Stimulated activated memory B cell treated with anti-CD40 and anti-IgM and Interleukin-4, amounts not matched to agents 10 μg/mL and 1 μg/mL and 100 μg/mL, for 72 hours (primary cell): ENCODE results near the gene TPPP3.
"Not testable (repeated sequence)": the region's sequence is repeated elsewhere in the genome, so short reads cannot be mapped to it uniquely, and the experiment has no call there.

ENCODE experiments used
- ATAC-seq: fragments of 150-1000 bp; cut with Tn5 transposase; 2 replicates; pipeline ENCODE4 v1.10.0; 2021
- H3K27ac Mint-ChIP-seq: one replicate; pipeline ENCODE4 v1.8.0; 2022; ENCODE audit warnings: mild to moderate bottlenecking, mixed read lengths
- H3K27me3 Mint-ChIP-seq: one replicate; pipeline ENCODE4 v1.8.0; 2022; ENCODE audit warnings: mixed read lengths
- H3K36me3 Mint-ChIP-seq: one replicate; pipeline ENCODE4 v1.8.0; 2022; ENCODE audit warnings: mixed read lengths
- H3K4me1 Mint-ChIP-seq: one replicate; pipeline ENCODE4 v1.8.0; 2022; ENCODE audit warnings: mixed read lengths
- H3K4me3 Mint-ChIP-seq: one replicate; pipeline ENCODE4 v1.8.0; 2022; ENCODE audit warnings: mild to moderate bottlenecking, moderate library complexity, mixed read lengths
- H3K9me3 Mint-ChIP-seq: one replicate; pipeline ENCODE4 v1.8.0; 2022; ENCODE audit warnings: mixed read lengths

The TPPP3 gene

GRCh38 chr16:67391424-67392300, 1.6 kb downstream of the TPPP3 start:
- peaks cover 35% of the 10 kb centered on the region for H3K4me1 Mint-ChIP-seq
- ATAC-seq = no peak
- no peak overlapping the region for H3K27ac Mint-ChIP-seq
- H3K4me3 Mint-ChIP-seq = no peak overlapping the region
- H3K36me3 Mint-ChIP-seq = no peaks in the 10 kb centered on the region
- H3K9me3 Mint-ChIP-seq = no peaks in the 10 kb centered on the region
- H3K27me3 Mint-ChIP-seq = peaks cover 52% of the 10 kb centered on the region

DNA sequence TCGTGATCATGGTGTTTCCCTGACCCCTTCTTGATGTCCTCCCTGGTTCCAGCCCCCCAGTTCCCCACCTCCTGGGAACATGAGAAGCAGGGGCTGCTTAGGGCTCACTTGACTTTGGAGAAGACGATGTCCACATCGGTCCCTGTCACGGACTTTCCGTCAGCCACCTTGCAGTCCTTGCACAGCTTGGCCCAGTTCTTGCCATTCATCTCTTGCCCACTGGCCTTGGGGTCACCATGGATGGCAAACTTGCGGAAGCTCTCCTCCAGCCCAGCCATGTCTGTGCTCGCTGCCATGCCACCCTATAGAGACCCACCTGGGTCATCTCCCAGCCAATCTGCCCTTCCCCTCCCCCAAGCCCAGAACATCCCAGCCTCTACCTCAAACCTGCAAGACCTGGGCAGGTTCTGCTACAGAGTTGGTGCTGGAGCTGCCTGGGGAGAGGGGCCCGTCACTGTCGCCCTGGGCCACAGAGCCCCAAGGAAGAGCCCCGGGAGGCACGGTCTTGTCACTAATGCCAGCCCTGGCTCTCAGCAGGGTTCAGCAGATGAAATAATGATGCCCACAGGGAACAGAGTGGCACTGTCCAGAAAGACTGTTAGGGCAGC, 2.4 kb downstream of the TPPP3 start:
- no peak overlapping the region for H3K27ac Mint-ChIP-seq
- no peak overlapping the region for H3K4me3 Mint-ChIP-seq
- no peaks in the 10 kb centered on the region for H3K36me3 Mint-ChIP-seq
- peaks cover 45% of the 10 kb centered on the region for H3K27me3 Mint-ChIP-seq
- no peak for ATAC-seq
- H3K4me1 Mint-ChIP-seq = peaks cover 35% of the 10 kb centered on the region
- no peaks in the 10 kb centered on the region for H3K9me3 Mint-ChIP-seq

DNA sequence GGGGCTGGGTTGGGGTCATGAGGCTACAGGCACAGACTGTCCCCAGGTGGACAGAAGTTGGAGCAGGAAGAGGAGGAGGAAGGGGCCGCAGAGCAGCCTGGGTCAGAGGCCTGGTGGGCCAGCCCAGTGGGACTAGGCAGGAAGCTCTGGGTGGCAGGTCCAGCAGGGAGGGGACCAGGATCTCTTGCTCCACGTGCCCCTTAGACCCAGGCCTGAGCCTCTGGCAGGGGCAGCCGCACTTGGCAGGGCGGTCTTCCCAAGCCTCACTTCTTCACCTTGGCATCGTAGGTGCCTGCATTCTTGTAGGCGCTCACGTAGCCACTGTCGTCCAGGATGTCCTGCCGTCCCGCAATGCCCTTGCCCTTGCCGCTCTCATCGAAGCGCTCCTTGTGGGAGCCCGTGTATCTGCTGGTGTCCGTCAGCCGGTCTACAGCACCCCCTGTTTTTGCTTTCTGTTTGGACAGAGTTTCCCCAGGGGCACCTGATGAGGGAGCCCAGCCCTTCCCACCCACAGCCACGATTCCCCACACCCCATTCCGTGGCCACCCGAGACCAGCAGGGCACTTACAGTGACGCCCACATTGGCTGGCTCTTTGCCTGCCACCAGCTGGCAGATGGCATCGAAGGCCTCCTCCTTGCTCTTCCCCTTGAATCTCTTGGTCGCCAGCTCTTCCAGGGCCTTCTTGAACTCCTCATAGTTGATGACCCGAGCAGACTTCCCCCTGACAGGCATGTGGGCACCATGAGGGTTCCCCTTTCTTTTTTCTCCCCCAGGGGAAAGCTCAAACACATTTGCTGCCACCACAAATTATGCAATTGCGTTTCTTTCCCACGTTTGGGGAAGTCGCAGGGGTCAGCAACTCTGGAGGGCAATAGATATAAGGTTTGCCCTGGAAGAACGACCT, 3.1 kb downstream of the TPPP3 start:
- no peak for ATAC-seq
- no peak overlapping the region for H3K27ac Mint-ChIP-seq
- peaks cover 37% of the 10 kb centered on the region for H3K27me3 Mint-ChIP-seq
- no peaks in the 10 kb centered on the region for H3K9me3 Mint-ChIP-seq
- no peak overlapping the region for H3K4me3 Mint-ChIP-seq
- H3K36me3 Mint-ChIP-seq = no peaks in the 10 kb centered on the region
- peaks cover 29% of the 10 kb centered on the region for H3K4me1 Mint-ChIP-seq

DNA sequence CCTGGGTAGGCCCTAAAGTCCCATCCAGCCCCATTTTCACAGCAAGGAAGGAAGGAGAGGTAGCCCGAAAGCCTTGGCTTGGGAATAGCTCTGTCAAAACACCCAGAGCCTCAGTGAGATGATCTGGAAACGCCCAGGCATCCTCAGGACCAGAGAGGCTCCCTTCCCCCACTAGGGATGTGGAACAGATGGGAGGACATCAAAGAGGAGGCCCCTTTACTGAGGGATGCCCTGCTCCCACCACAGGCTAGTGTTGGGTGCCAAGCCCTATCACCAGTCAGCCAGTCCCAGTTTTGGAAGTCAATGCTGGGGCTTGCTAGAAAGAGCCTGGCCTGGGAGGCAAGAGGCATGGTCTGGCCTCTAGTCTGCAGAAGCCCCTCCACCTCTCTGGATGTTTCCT, 4.7 kb downstream of the TPPP3 start:
- peaks cover 17% of the 10 kb centered on the region for H3K4me1 Mint-ChIP-seq
- no peak overlapping the region for H3K4me3 Mint-ChIP-seq
- no peak overlapping the region for H3K27ac Mint-ChIP-seq
- no peak for ATAC-seq
- H3K9me3 Mint-ChIP-seq = no peaks in the 10 kb centered on the region
- peaks cover 22% of the 10 kb centered on the region for H3K27me3 Mint-ChIP-seq
- no peaks in the 10 kb centered on the region for H3K36me3 Mint-ChIP-seq

- H3K9me3 Mint-ChIP-seq = no peaks in the 10 kb centered on the region
- no peak for ATAC-seq
- no peak overlapping the region for H3K4me3 Mint-ChIP-seq
- H3K36me3 Mint-ChIP-seq = no peaks in the 10 kb centered on the region
- peaks cover 18% of the 10 kb centered on the region for H3K27me3 Mint-ChIP-seq
- H3K4me1 Mint-ChIP-seq = peaks cover 15% of the 10 kb centered on the region
- no peak overlapping the region for H3K27ac Mint-ChIP-seq
These were observed 5.1 kb downstream of the TPPP3 start for GRCh38 chr16:67388191-67388590.

GRCh38 chr16:67387479-67388079, 5.7 kb downstream of the TPPP3 start:
- Mint-ChIP-seq H3K4me3 (no peak overlapping the region), H3K27ac (no peak overlapping the region), H3K36me3 (no peaks in the 10 kb centered on the region), H3K27me3 (peaks cover 11% of the 10 kb centered on the region), H3K4me1 (peaks cover 15% of the 10 kb centered on the region), H3K9me3 (no peaks in the 10 kb centered on the region)
- no peak for ATAC-seq

GRCh38 chr16:67386861-67387455, 6.3 kb downstream of the TPPP3 start:
- no peaks in the 10 kb centered on the region for H3K9me3 Mint-ChIP-seq
- no peak overlapping the region for H3K27ac Mint-ChIP-seq
- peaks cover 5% of the 10 kb centered on the region for H3K27me3 Mint-ChIP-seq
- H3K4me1 Mint-ChIP-seq = peaks cover 15% of the 10 kb centered on the region
- H3K4me3 Mint-ChIP-seq = no peak overlapping the region
- no peak for ATAC-seq
- no peaks in the 10 kb centered on the region for H3K36me3 Mint-ChIP-seq

DNA sequence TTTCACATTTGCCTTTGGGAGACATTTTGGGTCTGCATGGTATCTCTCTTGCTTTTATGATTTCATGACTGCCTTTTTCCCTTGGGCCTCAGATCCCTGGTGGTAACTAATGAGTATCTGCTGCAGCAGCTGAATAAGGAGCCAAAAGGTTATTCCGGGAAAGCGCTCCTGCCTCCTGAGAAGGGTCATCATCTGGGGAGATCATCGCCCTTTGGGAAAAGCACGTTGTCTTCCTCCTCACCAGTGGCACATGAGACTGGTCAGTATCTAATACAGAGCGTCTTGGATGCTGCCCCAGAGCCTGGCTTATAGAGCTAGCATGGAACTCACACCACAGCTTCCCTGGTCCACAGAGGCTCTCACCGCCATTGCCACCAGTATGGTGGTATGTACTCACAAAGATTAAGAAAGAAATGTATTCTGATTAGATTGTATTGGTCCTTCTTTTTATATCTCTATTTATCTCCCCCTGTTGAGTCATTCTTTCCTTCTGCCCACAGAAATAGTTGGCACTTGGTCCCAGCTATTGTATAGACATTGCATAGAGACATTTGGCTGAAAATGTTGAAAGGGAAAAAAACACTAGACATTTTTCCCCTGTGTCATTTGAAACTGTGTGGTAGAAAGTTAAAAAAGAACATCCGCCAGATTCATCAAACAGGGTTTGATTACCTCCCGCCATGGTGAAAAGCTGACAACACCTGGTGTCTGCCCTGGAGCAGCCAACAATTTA, 8.4 kb downstream of the TPPP3 start:
- ATAC-seq = no peak

GRCh38 chr16:67383284-67383683, 10.0 kb downstream of the TPPP3 start:
- H3K36me3 Mint-ChIP-seq = no peaks in the 10 kb centered on the region
- no peak overlapping the region for H3K4me3 Mint-ChIP-seq
- H3K9me3 Mint-ChIP-seq = no peaks in the 10 kb centered on the region
- H3K27me3 Mint-ChIP-seq = no peaks in the 10 kb centered on the region
- no peak overlapping the region for H3K27ac Mint-ChIP-seq
- no peaks in the 10 kb centered on the region for H3K4me1 Mint-ChIP-seq
- ATAC-seq = no peak

More for the DNA sequence above, 8.4 kb downstream of the TPPP3 start:
- Mint-ChIP-seq H3K27me3 (no peaks in the 10 kb centered on the region), H3K27ac (no peak overlapping the region), H3K36me3 (no peaks in the 10 kb centered on the region), H3K4me1 (no peaks in the 10 kb centered on the region), H3K4me3 (no peak overlapping the region), H3K9me3 (no peaks in the 10 kb centered on the region)

GRCh38 chr16:67378642-67379041, 14.7 kb downstream of the TPPP3 start:
- H3K9me3 Mint-ChIP-seq = no peaks in the 10 kb centered on the region
- H3K27me3 Mint-ChIP-seq = no peaks in the 10 kb centered on the region
- no peak overlapping the region for H3K27ac Mint-ChIP-seq
- no peak for ATAC-seq
- no peak overlapping the region for H3K4me3 Mint-ChIP-seq
- no peaks in the 10 kb centered on the region for H3K36me3 Mint-ChIP-seq
- no peaks in the 10 kb centered on the region for H3K4me1 Mint-ChIP-seq

- not testable (repeated sequence) for H3K27ac Mint-ChIP-seq, H3K27me3 Mint-ChIP-seq, H3K9me3 Mint-ChIP-seq, H3K36me3 Mint-ChIP-seq, ATAC-seq, H3K4me1 Mint-ChIP-seq, H3K4me3 Mint-ChIP-seq
These were observed 17.3 kb downstream of the TPPP3 start for GRCh38 chr16:67376012-67376411.

DNA sequence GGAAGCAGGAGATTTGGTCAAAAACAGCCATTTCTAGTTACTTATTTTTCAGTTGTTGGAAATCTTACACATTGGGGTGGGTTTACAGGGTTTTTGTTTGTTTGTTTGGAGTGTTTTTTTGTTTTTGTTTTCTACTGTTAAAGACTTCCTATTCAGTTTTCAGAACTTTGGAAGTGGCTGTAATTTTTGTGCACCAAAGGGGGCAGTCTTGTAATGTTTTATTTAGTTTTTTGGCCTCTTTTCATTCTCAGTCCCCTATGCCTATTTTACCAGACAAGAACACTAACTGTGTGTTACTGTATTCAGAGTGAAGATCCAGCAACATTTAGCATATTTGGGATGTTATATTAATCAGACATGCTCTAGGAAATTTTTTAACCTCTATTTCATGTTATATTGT, 20.6 kb downstream of the TPPP3 start:
- no peaks in the 10 kb centered on the region for H3K27me3 Mint-ChIP-seq
- no peak overlapping the region for H3K4me3 Mint-ChIP-seq
- H3K36me3 Mint-ChIP-seq = no peaks in the 10 kb centered on the region
- H3K4me1 Mint-ChIP-seq = no peaks in the 10 kb centered on the region
- ATAC-seq = no peak
- no peak overlapping the region for H3K27ac Mint-ChIP-seq
- H3K9me3 Mint-ChIP-seq = no peaks in the 10 kb centered on the region

GRCh38 chr16:67370661-67371060, 22.6 kb downstream of the TPPP3 start:
- H3K27ac Mint-ChIP-seq = no peak overlapping the region
- no peaks in the 10 kb centered on the region for H3K36me3 Mint-ChIP-seq
- no peak for ATAC-seq
- no peaks in the 10 kb centered on the region for H3K9me3 Mint-ChIP-seq
- H3K4me1 Mint-ChIP-seq = no peaks in the 10 kb centered on the region
- H3K27me3 Mint-ChIP-seq = no peaks in the 10 kb centered on the region
- H3K4me3 Mint-ChIP-seq = no peak overlapping the region

- peaks cover 7% of the 10 kb centered on the region for H3K4me1 Mint-ChIP-seq
- no peaks in the 10 kb centered on the region for H3K27me3 Mint-ChIP-seq
- no peak for ATAC-seq
These were observed 28.6 kb downstream of the TPPP3 start for GRCh38 chr16:67364600-67365235.

More at GRCh38 chr16:67364600-67365235, 28.6 kb downstream of the TPPP3 start:
- H3K36me3 Mint-ChIP-seq = no peaks in the 10 kb centered on the region
- no peaks in the 10 kb centered on the region for H3K9me3 Mint-ChIP-seq
- no peak overlapping the region for H3K27ac Mint-ChIP-seq
- no peak overlapping the region for H3K4me3 Mint-ChIP-seq
